ENCODE measurements around the gene SLX4IP.
A peak's percentile ranks its signal among the peaks of the same experiment; 100 is the strongest.
"Not testable (repeated sequence)": the region's sequence is repeated elsewhere in the genome, so short reads cannot be mapped to it uniquely, and the experiment has no call there.

Gene SLX4IP

DNA sequence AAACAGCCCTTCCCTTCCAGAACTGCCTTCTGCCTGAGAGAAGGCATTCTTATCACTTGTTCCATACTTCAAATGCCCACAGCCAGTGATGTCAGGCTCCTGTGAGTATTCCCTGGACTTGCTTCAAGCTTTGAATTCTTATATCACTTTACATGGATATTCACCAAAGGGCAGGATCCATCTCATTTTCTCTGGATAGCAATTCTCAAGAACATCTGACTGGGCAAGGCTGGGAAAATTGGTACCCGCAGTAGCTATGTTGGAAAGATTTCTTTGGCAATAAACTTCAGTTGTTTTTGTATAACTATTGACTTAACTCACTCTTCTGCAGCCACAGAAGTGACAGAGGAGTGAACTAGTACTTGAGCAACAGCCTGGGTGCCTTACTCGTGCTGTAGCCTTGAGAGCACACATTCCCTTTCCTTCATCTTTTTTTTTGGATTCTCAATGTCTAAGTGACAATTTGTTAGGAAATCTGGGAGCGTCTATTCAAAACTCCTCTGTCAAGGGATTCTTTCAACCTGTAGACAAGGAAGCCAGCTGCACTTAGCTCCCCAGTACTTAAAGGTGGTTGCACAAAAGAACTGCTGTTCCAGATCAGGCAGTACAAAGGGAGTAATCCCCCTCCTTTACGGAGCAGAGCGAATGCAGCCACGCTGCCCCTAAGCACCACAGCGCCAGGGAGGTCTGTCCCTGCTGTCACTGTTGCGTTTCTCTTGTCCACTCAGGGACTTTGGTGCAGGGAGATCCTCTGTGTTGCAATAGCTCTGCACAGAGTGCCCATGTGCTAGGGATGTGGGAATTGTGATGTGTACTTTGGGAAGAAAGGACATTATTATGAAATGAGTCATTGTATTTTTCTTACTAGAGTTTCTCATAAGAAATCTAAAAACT, 169.1 kb downstream of the SLX4IP start:
- peak; percentile 77 for DNase-seq (ENCODE audit: low spot score)

DNA sequence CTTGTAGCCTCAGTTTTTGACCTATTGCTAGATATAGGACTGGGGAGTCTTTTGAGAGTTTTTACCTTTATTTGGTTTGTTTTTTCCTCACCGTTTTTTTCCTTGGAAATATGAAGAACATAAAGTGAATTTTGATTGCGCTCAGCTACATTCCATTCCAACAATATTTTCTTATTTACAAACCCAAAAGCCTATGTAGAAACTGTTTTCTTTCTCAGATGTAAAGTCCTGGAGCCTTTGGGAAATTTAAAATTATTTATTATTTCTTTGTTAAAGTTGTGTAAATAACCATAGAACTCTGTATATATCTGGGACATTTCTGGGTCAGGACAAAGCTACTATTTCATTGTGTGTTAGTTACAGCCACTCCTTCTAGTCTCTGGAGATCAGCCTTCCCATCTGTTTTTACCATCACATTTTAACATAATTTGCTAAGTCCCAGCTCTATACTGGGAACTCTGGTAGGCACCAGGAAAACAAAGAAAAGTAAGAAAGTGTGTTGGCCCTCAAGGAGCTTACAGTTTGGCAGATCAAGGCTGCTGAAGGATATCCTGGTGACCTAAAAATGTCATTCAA, 169.8 kb downstream of the SLX4IP start:
- no peak for DNase-seq (ENCODE audit: low spot score)

DNA sequence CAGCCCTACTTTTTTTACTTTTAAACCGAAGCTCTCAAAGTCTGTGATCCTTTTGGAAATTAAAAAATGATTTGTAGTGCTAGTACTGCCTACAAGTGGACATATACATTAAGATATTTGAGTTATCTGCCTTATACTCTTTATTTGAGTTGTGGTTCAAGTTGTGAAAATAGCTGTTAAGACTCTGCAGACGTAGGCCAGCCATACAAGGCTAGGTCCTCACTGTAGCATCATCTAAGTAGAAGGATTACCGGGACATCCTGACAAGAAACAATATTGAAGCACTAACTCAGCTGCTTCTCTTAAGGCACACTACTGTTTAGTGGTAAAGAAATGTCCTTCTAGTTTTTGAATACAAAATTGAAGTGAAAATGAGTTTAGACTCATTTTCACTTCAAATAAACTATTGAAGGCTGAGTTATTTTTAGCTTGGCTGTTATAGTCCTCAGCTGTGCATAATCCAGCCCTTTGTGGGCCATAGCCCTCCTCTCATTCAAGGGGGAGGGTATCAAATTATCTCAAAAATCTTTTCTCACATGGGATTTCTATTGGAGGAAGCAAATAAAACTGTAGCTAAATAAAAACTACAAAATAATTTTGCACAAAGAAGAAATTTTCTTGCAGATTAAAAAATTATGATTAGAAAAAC, 170.6 kb downstream of the SLX4IP start:
- no peak for DNase-seq (ENCODE audit: low spot score)

DNA sequence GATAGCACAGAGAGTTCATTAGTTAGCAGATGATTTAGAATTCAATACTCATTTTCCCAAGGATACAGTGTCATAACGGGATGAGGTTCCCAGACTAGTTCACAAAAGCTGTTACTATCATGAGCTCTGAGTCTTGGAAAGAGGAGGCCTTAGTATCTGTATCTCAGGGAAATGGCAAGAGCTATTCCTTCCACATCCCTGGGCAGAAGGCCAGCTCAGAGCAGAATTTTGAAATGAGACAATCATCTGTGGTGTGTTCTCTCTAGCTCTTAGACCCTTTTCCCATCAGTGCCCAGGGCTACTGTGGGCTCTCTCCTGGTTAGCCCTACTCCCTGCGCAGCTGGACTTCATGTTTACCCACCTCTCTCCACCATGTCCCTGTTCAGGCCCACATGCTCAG, 174.2 kb downstream of the SLX4IP start:
- DNase-seq (ENCODE audit: low spot score): peak; percentile 29

DNA sequence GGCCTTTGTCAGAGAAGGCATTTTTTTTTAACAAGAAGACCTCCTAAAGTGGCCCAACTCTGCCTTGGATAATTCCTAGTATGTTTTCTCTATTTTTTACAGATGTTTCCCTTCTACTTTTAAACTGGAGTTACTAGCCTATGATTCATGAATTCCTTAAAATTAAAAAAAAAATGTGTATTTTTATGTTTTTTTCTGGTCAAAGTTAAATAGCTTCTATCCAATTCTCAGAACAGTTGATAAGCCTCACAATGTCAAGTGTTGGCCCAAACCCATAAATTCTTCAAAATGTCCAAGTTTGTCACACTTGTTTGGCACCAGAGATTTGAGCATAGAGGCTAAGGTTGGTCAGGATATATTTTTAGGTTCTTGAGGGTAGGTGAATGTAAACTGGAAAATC, 174.7 kb downstream of the SLX4IP start:
- no peak for DNase-seq (ENCODE audit: low spot score)

DNA sequence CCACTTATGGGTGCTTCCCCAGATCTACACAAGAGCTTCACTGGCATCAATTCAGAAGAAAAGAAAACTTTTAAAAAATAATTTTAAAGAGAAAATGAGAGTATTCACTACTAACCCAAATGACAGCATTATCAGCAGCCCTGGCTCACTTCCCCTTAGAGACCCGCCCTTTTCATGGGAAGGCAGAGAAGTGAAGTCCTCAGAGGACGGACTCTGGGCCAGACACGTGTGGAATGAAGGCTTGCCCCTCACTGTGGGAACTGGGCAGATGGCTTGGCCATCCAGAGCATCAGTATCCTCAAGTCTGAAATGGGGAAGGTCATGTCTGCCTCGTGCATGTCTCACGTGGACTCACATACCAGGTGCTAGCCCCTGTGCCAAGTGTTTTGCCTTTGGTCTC, 175.1 kb downstream of the SLX4IP start:
- no peak for DNase-seq (ENCODE audit: low spot score)

DNA sequence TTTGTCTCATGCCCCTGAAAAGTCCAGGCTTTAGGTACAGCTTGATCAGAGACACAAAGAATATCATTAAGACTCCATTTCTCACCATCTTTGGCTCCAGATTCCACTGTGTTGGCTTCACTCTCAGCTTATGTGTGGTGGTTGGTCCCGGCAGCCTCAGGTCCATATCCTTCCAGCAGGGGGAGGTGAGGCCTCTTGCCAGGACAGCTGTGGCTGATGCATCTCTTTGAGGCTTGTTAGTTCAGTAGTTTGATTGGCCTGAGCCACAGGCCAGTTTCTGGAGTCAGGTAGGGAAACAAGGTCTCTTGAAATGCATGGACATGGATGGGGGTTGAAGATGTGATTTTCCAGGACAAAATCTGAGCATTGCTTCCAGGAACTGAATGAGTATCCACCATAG, 176.3 kb downstream of the SLX4IP start:
- DNase-seq (ENCODE audit: low spot score): peak; percentile 57

DNA sequence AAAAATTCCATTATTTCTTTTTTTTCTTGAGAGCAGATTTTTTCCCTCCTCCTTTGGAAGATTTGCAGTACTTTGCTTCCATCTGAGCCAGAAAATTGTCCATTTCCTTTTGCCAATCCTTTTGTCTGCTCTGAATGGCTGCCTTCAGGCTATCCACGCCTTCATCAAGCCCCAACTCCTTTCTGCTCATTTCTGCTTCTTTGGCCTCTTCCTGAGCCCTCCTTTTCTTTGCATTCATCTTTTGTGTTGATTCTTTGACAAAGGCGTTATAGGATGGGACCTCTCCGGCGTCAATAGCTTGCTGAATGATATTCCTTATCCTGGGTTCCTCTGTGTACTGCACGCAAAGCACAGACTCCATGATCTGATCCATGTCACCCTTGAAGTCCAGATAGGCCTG, 178.3 kb downstream of the SLX4IP start:
- not testable (repeated sequence) for DNase-seq (ENCODE audit: low spot score)

DNA sequence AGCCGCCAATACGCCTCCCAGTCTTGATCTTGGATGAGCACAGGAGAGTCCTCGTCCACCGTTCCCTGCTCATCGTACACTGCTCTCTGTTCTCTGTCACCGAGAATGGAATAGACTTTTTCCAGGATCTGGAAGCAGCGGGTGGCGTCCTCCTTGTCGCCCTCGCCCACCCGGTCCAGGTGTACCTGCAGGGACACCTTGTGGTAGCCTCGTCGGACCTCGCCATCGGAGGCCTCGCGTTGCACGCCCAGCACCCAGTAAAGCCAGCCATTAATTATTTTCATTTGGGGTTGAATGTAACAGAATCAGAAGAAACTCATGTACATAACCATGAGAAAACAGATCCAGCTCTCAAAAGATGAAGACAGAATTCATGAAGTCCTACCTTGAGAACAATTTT, 178.8 kb downstream of the SLX4IP start:
- no peak for DNase-seq (ENCODE audit: low spot score)

DNA sequence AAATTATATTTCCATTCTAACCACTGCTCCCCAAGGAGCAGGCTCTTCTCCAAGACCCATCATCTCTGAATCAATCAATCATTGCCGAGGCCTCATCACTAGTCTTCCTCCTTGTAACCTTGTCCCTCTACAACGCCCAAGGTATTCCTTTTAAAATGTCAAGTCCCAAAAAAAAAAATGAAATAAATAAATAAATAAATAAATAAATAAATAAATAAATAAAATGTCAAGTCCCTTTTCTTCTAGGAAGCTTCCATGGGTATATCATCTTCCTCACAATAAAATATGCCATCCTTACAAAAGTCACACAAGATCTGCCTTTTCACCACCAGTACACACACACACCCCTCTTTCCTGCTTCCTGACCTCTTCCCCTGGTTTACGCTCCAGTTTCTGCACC, 181.1 kb downstream of the SLX4IP start:
- no peak for DNase-seq (ENCODE audit: low spot score)

DNA sequence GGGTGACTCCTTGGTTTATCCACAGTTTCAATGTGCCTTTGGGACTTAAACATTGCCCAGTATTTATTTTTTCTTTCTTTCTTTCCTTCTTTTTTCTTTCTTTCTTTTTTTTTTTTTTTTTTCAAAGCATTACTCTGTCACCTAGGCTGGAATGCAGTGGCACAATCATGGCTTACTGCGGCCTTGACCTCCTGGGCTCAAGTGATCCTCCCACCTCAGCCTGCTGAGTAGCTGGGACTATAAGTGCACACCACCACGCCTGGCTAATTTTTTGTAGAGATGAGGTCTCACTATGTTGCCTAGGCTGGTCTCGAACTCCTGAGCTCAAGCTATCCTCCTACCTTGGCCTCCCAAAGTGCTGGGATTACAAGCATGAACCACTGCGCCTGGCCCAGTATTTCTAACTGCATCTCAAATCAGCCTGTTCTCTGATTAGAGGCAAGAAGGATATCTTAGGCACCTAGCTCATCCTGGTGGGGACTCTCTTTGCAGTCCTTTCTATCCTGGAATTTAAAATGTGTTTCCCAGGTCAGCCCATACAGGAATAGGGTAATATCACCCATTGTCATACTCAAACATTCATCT, 182.5 kb downstream of the SLX4IP start:
- DNase-seq (ENCODE audit: low spot score): not testable (repeated sequence)

DNA sequence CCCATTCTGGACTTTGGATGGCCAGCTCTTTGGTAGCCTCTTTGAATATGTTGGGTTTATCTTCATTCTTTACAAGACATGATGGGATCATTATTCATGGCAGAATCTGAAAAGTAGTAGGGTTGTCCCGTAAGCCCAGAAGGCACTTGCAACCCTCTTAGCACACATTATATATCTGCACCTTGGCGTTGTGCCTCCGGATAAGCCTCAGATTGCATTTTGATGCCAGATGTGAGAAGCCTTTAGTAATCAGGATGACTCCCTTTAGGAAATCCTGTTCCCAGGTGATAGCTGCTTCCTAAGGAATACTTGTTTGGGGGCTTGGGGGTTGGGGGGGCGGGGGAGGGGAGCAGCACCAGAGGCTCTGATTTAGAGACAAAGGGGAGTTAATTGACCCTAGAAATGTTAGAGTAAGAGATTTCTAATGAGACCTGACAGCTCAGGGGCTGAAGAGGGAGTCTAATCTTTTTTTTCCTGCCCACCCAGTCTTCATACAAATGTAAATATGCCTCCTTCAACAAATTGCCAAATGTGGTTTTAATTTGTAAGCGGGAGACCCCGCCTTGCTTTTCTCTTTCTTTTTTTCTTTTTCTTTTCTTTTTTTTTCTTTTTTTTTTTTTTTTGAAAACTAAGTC, 183.6 kb downstream of the SLX4IP start:
- DNase-seq (ENCODE audit: low spot score): no peak

DNA sequence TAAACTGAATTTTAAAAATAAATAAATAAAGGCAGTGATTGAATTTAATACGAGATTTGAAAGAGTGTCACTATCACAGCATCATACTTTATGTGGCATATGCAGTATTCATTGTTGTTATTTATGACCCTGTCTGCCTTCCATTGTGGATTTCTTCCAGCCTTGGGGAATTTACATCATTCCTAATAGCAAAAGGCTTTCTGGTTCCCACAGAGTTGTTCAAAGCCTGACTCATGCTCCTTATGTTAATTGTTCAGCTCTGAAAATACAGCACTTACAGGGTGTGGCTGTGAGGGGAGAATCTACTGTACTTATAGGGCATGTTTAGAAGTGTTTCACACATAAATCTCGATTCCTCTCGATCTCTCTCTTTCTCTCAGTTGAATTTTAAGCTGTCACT, 184.3 kb downstream of the SLX4IP start:
- peak; percentile 59 for DNase-seq (ENCODE audit: low spot score)

DNA sequence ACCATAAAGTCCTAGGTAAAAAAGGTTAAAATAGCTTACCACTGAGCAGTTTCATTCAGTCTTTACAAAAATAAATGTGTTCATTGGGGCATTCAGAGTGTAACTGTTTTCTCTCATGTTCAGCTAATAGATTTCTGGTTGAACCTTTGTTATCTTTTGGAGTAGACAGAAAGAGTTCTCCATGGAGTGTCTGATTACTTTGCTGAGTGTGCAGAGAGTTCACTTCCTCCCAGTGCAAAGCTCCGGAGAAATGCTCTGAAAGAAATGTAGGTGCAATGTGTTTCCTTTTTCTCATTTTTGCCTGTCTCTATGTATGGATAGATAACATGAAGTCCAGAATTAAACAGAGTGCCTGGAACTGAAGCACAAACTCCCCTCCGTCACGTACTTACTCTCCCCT, 186.0 kb downstream of the SLX4IP start:
- no peak for DNase-seq (ENCODE audit: low spot score)

DNA sequence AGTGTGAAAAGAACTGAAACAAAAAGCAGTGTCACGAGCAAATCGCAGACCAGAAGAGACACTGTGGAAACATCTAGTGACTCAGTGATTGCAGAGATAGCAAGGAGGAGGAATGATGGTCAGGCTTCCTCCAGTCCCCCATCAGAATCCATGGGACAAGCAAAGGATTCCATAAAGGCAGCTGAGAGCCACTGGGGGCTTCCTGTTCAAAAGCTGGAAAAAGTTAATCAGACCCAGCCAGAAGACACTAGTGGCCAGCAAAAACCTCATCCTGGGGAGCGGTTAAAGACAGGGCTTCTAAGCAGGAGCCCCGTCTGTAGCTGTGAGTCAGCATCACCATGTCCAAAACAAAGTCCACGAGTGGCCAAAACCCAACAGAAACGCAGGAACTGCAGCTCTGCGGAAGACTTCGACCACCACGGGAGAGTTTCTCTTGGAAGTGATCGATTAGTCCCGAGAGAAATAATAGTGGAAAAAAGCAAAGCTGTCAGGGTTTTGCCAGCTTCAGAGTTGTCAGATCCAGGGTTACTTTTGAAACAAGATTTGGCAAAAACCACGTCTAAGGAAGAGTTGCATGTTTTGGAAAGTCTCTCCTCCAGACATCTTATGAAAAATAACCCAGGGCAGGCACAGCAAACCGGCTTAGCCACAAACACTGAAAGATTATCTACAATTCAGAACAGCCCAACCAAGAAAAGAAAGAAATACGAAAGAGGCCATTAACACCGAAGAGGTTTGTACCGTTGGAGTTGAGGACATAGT, 187.7 kb downstream of the SLX4IP start:
- peak; percentile 64 for DNase-seq (ENCODE audit: low spot score)

DNA sequence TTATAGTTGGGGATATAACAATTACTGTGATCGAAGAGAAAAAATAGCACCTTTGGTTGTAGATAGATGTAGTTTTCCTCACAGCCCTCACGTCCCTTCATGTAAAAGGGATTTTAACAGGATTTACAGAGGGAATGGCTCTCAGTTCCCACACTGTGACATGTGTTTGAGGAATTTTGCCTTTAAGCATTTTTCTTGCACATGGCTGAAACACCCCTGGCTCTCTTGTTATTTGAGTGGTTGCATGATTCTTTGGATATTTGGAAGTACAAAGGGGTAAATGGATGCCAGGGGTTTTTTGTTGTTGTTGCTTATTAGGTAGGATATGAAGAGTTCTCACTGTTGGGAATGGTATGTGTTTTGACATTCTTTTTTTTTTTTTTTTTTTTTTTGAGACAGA, 190.5 kb downstream of the SLX4IP start:
- DNase-seq (ENCODE audit: low spot score): no peak

DNA sequence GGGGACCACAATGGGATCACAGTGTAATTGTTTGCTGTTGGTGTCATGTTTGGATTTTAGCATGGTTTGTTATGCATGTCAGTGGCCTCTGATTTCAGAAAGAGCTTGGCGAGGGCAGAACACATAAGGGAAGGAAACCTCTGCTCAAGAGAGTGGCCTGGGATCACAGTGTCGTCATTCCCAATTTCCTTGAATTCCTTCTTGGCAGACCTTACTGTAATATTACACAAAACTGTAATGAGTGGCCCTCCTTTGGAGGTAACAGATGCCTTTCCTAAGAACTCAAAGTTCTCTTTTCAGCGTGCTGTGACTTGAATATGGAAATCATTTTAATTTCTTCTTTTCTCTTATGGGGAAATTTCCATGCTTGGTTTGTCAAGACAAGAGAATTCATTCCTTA, 191.8 kb downstream of the SLX4IP start:
- DNase-seq (ENCODE audit: low spot score): no peak

DNA sequence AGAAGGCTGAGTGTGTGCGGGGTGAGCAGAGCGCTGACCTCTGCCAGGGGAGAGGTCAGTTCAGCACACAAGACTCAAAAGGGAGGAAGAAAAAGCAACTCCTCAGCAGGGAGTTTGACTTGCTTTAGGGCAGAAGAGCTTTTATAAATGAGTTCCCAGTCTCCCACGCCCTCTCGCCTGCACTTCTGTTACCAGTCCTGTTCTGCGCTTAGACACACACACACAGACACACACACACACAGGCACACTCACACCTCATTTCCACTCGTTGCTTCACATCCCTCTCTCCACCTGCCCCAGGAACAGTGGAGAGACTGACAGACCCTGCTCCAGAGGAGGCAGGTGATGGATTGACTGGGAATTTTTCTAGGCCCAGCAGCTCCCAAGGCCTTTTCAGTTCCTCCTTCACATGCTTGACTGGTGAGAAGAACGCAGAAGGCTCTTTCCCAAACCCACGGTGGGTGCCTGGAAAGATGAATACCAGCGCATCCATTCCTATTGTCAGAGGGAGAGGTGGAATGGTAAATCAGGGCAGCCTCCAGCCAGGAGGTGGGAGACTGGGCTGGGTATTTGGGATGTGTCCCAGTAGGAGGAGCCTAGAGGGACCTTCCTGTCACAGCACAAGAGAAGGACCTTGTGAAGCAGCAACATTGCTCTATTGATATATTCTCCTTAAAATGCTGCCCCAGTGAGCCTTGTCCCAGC, 195.0 kb downstream of the SLX4IP start:
- DNase-seq (ENCODE audit: low spot score): no peak

DNA sequence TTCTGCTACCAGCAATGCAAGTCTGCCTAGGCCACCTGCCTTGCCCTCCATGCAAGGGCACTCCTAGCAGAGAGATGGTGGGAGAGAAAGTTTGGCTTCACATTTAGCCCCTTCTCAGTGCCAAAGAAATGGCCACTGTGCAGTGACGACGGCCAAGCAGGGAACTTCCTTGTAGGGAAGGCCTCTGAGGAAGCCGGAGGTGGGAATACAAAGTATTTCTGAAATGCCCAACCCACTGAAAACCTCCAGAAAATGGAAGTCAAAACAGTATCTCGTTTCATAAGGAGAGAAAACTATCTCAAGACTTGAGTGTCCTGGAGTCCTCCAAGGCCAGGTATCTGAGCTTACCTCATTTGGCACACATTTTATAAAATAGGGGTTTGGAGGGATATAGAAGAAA, 196.0 kb downstream of the SLX4IP start:
- DNase-seq (ENCODE audit: low spot score): no peak

DNA sequence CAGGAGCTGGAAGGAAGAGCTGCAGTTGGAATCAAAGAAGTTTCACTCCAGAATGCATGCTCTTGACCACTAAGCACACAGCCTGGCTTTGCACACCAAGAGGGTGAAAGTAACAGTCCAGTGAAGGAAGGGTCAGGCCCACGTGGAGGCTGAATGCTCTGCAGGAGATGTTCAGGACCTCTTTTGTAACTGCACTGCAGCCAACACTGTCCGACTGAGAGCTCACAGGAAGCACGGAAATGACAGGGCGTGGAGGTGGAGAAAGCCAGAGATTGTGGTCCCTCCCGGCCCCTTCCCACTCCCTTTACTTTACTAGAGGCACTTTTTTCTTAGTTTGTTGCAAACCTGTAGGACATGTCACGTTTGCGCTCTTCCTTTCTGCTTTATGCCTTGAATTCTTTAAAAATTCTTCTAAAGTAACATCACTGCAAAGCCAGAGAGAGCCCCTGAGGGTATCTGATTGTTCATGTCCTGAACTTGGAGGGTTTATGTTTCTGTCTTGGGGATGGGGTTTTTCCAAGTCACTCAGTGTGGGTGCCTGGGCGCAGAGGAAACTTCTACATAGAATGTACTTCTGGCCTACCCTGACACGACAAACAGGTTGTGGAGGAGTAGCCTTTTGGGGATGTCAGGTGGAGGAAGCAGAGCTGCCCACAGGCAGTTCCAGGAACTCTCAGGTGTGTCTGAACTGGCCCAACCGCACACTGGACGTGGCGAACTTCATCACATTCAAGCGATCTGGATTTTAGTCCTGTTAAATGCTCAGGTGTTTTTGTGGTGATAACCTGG, 197.8 kb downstream of the SLX4IP start:
- DNase-seq (ENCODE audit: low spot score): no peak

Data from AG08396 (cell line).